ENCODE data around the gene COG8. TPM values are rescaled to one million over a fixed set of nuclear protein-coding genes. Genes with fewer than 3 reads are reported as not detected.

The COG8 gene
- total and polyA plus RNA-seq, 10 of the 15 experiments (the other 5 are each of a cell fraction or from before 2014, with no cell fraction given) = 2.8 to 39.6 (median 23.8) TPM

DNA sequence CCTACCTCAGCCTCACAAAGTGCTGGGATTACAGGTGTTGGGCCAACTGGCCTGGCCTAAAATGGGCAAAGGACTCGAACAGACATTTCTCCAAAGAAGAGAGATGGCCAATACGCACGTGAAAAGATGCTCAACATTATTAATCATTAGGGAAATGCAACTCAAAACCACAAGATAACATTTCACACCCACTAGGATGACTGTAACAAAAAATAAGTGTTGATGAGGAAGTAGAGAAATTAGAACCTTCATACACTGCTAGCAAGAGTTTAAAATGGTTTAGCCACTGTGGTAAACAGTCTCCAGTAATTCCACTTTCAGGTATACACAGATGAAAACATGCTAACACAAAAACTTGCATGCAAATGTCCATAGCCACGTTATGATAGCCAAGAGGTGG, 6.6 kb upstream of the COG8 start (continued):
- TF ChIP-seq, protein P1, sequence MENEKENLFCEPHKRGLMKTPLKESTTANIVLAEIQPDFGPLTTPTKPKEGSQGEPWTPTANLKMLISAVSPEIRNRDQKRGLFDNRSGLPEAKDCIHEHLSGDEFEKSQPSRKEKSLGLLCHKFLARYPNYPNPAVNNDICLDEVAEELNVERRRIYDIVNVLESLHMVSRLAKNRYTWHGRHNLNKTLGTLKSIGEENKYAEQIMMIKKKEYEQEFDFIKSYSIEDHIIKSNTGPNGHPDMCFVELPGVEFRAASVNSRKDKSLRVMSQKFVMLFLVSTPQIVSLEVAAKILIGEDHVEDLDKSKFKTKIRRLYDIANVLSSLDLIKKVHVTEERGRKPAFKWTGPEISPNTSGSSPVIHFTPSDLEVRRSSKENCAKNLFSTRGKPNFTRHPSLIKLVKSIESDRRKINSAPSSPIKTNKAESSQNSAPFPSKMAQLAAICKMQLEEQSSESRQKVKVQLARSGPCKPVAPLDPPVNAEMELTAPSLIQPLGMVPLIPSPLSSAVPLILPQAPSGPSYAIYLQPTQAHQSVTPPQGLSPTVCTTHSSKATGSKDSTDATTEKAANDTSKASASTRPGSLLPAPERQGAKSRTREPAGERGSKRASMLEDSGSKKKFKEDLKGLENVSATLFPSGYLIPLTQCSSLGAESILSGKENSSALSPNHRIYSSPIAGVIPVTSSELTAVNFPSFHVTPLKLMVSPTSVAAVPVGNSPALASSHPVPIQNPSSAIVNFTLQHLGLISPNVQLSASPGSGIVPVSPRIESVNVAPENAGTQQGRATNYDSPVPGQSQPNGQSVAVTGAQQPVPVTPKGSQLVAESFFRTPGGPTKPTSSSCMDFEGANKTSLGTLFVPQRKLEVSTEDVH (IDR thresholded peaks at IDR 0.05; ENCODE audit: low read depth, partially characterized antibody) = no peak
- TF ChIP-seq HDAC2 (IDR thresholded peaks at IDR 0.05) (no peak), CREB1 (IDR thresholded peaks at IDR 0.05; ENCODE audit: low read depth) (no peak), ZNF207 (IDR thresholded peaks at IDR 0.05; ENCODE audit: borderline replicate concordance) (no peak), SP1 (IDR thresholded peaks at IDR 0.05; ENCODE audit: low read depth, low read length) (no peak), MYB (IDR thresholded peaks at IDR 0.05; ENCODE audit: borderline replicate concordance, low read depth, low read length) (no peak), POLR2AphosphoS5 (IDR thresholded peaks at IDR 0.05; ENCODE audit: low read length) (no peak)

DNA sequence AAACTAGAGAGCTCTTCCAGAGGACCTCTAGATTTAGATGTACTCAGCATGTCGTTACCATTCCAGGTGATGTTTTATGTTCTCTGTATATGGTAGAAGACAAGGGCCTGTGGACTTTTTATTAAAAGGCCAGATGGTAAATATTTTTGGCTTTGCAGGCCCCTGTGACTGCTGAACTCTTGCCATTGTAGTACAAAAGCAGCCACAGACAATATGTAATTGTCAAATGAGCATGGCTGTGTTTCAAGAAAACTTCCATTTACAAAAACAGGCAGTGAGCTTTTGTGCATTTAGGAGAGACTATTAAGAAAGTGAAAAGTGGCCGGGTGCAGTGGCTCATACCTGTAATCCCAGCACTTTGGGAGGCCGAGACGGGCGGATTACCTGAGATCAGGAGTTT, 4.8 kb upstream of the COG8 start:
- Histone ChIP-seq H3K4me1 (ENCODE audit: control insufficient read depth, insufficient read depth, low read length) (peaks cover 14% of the 10 kb centered on the region), H3K27me3 (replicated peaks in 1 of 2; ENCODE audit: control insufficient read depth in 2 of 2, insufficient read depth in 2 of 2, low read length in 1 of 2) (no peaks in the 10 kb centered on the region), H4K20me1 (ENCODE audit: control insufficient read depth, insufficient read depth) (peaks cover 4% of the 10 kb centered on the region), H3K27ac (ENCODE audit: control insufficient read depth, insufficient read depth) (no peak overlapping the region), H2AFZ (ENCODE audit: control insufficient read depth, low read depth, low read length) (no peak overlapping the region), H3K4me3 (no peak overlapping the region), H3K36me3 (ENCODE audit: control insufficient read depth in 2 of 2, insufficient read depth in 2 of 2, low read length in 1 of 2) (peaks cover 0 to 20% of the 10 kb centered on the region in 2 experiments; a peak in 3 of 4 replicates), H3K9ac (ENCODE audit: control insufficient read depth, insufficient read depth, low read length) (no peak overlapping the region), H3K79me2 (ENCODE audit: control insufficient read depth, insufficient read depth, low read length) (peaks cover 30% of the 10 kb centered on the region), H3K4me2 (ENCODE audit: control insufficient read depth, insufficient read depth) (no peak overlapping the region), H3K9me3 (replicated peaks; ENCODE audit: control insufficient read depth, insufficient read depth, low read length) (no peaks in the 10 kb centered on the region)
- SMC1A ChIA-PET (ENCODE audit: uncharacterized antibody, unreplicated experiment) = interaction anchor here (1.5 kb wide), 1 partner anchor 18 kb away, joined by 3 read pairs; no protein-coding TSS in a partner anchor
- in situ Hi-C loops (cut with MboI) (no loop called here), intact Hi-C loops (cut with micrococcal nuclease; ENCODE audit: unreplicated experiment) (no loop called here)
- DNase-seq (ENCODE audit: low read depth, low spot score) = no peak
- TF ChIP-seq ZBED1 (IDR thresholded peaks at IDR 0.05; ENCODE audit: borderline replicate concordance) = no peak
- no peak for TF ChIP-seq PML (IDR thresholded peaks at IDR 0.05; ENCODE audit: low read length)
- no peak for TF ChIP-seq NBN (IDR thresholded peaks at IDR 0.05)
- no peak for TF ChIP-seq CBFB (IDR thresholded peaks at IDR 0.05; ENCODE audit: low read depth)
- no TSS peak for BruUV-seq (replicated peaks)
- ATAC-seq = no peak
- RAD21 ChIA-PET (ENCODE audit: unreplicated experiment) = no interaction called here
- FAIRE-seq = no peak
- WGBS (ENCODE audit: insufficient coverage, insufficient replicate concordance, low lambda C conversion rate, missing lambda C conversion rate) = 94% methylated on average over 5 of the region's 5 CpGs
- POLR2A ChIA-PET = interaction anchor here (0.6 to 1.3 kb wide), 3 partner anchors 10 to 502 kb away, joined by 3 to 4 read pairs (median 3); no protein-coding TSS in a partner anchor
- CTCF ChIA-PET = no interaction called here
